Kidney (tissue), 14 donors: ENCODE data around the gene BTAF1. TPM values are rescaled to one million over a fixed set of nuclear protein-coding genes. Genes with fewer than 3 reads are reported as not detected.
"Not testable (repeated sequence)": the region's sequence is repeated elsewhere in the genome, so short reads cannot be mapped to it uniquely, and the experiment has no call there.

Experiments
- DNase-seq, 5 donors: peaks; one replicate each; pipeline ENCODE4 v3.0.0-alpha.2; 2013 to 2020
- FAIRE-seq: peaks from 2 replicates; lab custom pipeline; 2012; peaks lifted over from hg19 to GRCh38; lab: Jason Lieb, UNC
- H3K27ac ChIP-seq, 2 donors: one replicate each; pipeline ENCODE4 v1.7.0; 2013; ENCODE audit warnings: low read depth in 2 of 2, low read length in 2 of 2, inconsistent platforms in 1 of 2
- H3K27me3 ChIP-seq: one replicate; pipeline ENCODE4 v1.7.1; 2013; ENCODE audit warnings: low read length, inconsistent platforms; ENCODE audit not compliant: control insufficient read depth, insufficient read depth
- H3K36me3 ChIP-seq, 3 donors: one replicate each; pipeline versions ENCODE4 v1.7.0 to v1.7.1; 2013; ENCODE audit warnings: low read length in 3 of 3, control low read depth in 1 of 3, inconsistent platforms in 1 of 3; ENCODE audit not compliant: insufficient read depth in 3 of 3, control insufficient read depth in 2 of 3
- H3K4me1 ChIP-seq, 3 donors: one replicate each; pipeline versions ENCODE4 v1.7.0 to v1.7.1; 2013; ENCODE audit warnings: low read length in 3 of 3, inconsistent platforms in 1 of 3, low read depth in 1 of 3; ENCODE audit not compliant: control insufficient read depth in 2 of 3, insufficient read depth in 2 of 3
- H3K4me3 ChIP-seq, 3 donors: one replicate each; pipeline versions ENCODE4 v1.7.0 to v1.8.1; 2013; ENCODE audit warnings: low read length in 3 of 3, control low read depth in 1 of 3, inconsistent platforms in 1 of 3
- H3K9ac ChIP-seq, 3 donors: one replicate each; pipeline versions ENCODE4 v1.7.0 to v1.7.1; 2013; ENCODE audit warnings: low read length in 3 of 3, control low read depth in 1 of 3, inconsistent platforms in 1 of 3
- H3K9me3 ChIP-seq, 3 donors: one replicate each; pipeline versions ENCODE4 v1.7.0 to v1.7.1; 2013; ENCODE audit warnings: low read length in 3 of 3, control low read depth in 1 of 3, inconsistent platforms in 1 of 3; ENCODE audit not compliant: control insufficient read depth in 2 of 3, insufficient read depth in 1 of 3
- CTCF ChIP-seq: IDR thresholded peaks from 3 replicates; pipeline ENCODE4 v1.5.1; 2012; ENCODE audit warnings: mild to moderate bottlenecking, moderate library complexity, borderline replicate concordance; ENCODE audit not compliant: insufficient read depth; ENCODE audit errors: extremely low read depth
- intact Hi-C: fragments of 100-400 bp; cut with DNase I; formaldehyde crosslinking; loops from one replicate; pipeline ENCODE4 v1.11.1; 2022
- polyA plus RNA-seq: library from polyadenylated mRNA; stranded (reverse); fragments of 350-450 nt; fragmentation: Illumina TruSeq; extraction: RNeasy Lipid Tissue Mini Kit (QIAGEN cat#74804); gene quantifications from one replicate; pipeline ENCODE4 v1.2.3, GENCODE V29; 2014; ENCODE audit warnings: low read depth, low replicate concordance; ENCODE audit not compliant: insufficient read depth
- total RNA-seq: library from RNA; stranded (reverse); fragmentation: NEBNext Ultra II Directional; extraction: Animal tissue kit (Norgen Biotek cat#: 25700); gene quantifications from one replicate; pipeline ENCODE4 v1.2.1, GENCODE V29; 2021
- donor health status: control.
- donor health status: control.
- donor health status: control.
- donor health status: control.
- donor health status: control.
- donor health status: DM: yes; HTN: yes; CAD: no.
- donor health status: Normal renal cell carcinoma (clear cell type).

BTAF1 gene
- total and polyA plus RNA-seq, 2 donors from 2014 or later = 4.3 to 35.1 TPM

- Histone ChIP-seq H3K4me1 (no peaks in the 10 kb centered on the region), H3K4me3 (no peak overlapping the region), H3K27me3 (no peaks in the 10 kb centered on the region), H3K27ac (no peak overlapping the region), H3K9me3 (no peaks in the 10 kb centered on the region), H3K36me3 (peaks cover 10 to 22% (median 19%) of the 10 kb centered on the region in 3 donors), H3K9ac (no peak overlapping the region)
- DNase-seq = no peak
- intact Hi-C loops = no loop called here
- no peak for FAIRE-seq
- no peak for TF ChIP-seq CTCF
Observed at GRCh38 chr10:92014620-92015019, 91.0 kb downstream of the BTAF1 start.

- Histone ChIP-seq H3K4me3 (no peak overlapping the region), H3K9ac (no peak overlapping the region), H3K27me3 (no peaks in the 10 kb centered on the region), H3K27ac (no peak overlapping the region), H3K4me1 (no peaks in the 10 kb centered on the region), H3K36me3 (peaks cover 5 to 38% (median 38%) of the 10 kb centered on the region in 3 donors), H3K9me3 (no peaks in the 10 kb centered on the region)
- FAIRE-seq = no peak
- TF ChIP-seq CTCF = no peak
- intact Hi-C loops = no loop called here
- DNase-seq = no peak
Observed at GRCh38 chr10:92024700-92025099, 101.1 kb downstream of the BTAF1 start.

DNA sequence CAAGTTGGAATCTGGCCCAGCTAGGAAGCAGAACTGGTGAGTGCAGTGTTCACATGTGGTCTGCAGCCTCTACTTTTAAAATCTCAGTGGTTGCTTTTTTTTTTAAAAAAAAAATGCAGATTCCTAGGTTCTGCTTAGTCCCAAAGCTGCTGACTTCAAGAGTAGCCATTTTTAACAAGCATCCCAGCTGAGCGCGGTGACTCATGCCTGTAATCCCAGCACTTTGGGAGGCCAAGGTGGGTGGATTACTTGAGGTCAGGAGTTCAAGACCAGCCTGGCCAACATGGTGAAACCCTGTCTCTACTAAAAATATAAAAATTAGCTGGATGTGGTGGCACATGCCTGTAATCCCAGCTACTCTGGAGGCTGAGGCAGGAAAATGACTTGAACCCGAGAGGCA lies 101.8 kb downstream of the BTAF1 start:
- H3K36me3 ChIP-seq = peaks cover 6 to 40% (median 39%) of the 10 kb centered on the region in 3 donors
- H3K27ac ChIP-seq, H3K27me3 ChIP-seq, DNase-seq, H3K9me3 ChIP-seq, H3K4me1 ChIP-seq, intact Hi-C loops, H3K4me3 ChIP-seq, H3K9ac ChIP-seq, FAIRE-seq: not testable (repeated sequence)

- Histone ChIP-seq H3K27me3 (no peaks in the 10 kb centered on the region), H3K9ac (no peak overlapping the region), H3K27ac (no peak overlapping the region), H3K36me3 (peaks cover 6 to 41% (median 33%) of the 10 kb centered on the region in 3 donors), H3K4me3 (no peak overlapping the region), H3K9me3 (no peaks in the 10 kb centered on the region), H3K4me1 (no peaks in the 10 kb centered on the region)
- intact Hi-C loops = no loop called here
- DNase-seq (no peak), FAIRE-seq (no peak)
- TF ChIP-seq CTCF = no peak
Observed at GRCh38 chr10:92027141-92027540, 103.6 kb downstream of the BTAF1 start.
